ENCODE results near the gene COL20A1.

COL20A1 gene

DNA sequence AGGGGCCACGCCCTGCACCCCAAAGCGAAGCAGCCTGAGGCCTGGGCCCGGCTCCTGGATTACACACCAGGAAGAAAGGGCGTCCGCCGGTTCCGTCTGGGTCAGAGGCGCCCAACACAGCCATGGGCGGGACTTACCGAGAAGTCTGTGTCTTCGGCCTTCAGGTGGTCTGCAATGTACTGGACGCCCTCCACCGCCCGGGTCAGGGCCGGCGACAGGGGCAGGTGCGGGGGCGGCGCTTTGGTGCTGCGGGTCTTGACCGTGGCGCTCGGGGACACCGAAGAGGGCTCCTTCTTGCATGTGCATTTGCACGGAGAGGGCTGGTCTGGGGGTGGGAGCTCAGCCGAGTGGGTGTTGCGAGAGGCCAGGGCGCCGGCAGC, 56.5 kb downstream of the COL20A1 start:
- H3K9me3 ChIP-seq (ENCODE audit: control insufficient read depth, insufficient read depth, low read length): no peaks in the 10 kb centered on the region
- H3K4me3 ChIP-seq (ENCODE audit: low read depth, low read length): no peak overlapping the region
- no peaks in the 10 kb centered on the region for H3K27me3 ChIP-seq (ENCODE audit: control insufficient read depth, insufficient read depth, low read length)
- H3K9ac ChIP-seq (ENCODE audit: low read depth, low read length): no peak overlapping the region
- no peaks in the 10 kb centered on the region for H3K4me1 ChIP-seq (ENCODE audit: control insufficient read depth, insufficient read depth, low read length)
- H3K27ac ChIP-seq (ENCODE audit: low read depth, low read length): no peak overlapping the region
- no peaks in the 10 kb centered on the region for H3K36me3 ChIP-seq (ENCODE audit: control insufficient read depth, insufficient read depth, low read length)

DNA sequence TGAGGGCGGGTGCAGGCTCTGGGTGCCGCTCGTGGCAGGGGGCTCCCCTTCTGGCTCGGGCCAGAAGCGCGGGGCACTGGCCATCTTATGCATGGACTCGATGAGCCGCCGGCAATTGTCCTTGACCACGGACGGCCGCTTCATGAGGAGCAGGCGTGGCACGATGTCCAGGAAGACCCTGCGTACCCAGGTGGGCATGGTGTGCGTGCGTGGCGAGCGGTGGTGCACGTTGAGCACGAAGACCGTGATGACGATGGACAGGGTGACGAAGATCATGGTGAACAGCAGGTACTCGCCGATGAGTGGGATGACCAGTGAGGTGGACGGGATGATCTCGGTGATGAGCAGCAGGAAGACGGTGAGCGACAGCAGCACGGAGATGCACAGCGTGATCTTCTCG, 57.2 kb downstream of the COL20A1 start:
- H3K36me3 ChIP-seq (ENCODE audit: control insufficient read depth, insufficient read depth, low read length): no peaks in the 10 kb centered on the region
- H3K4me1 ChIP-seq (ENCODE audit: control insufficient read depth, insufficient read depth, low read length): no peaks in the 10 kb centered on the region
- no peaks in the 10 kb centered on the region for H3K27me3 ChIP-seq (ENCODE audit: control insufficient read depth, insufficient read depth, low read length)
- H3K27ac ChIP-seq (ENCODE audit: low read depth, low read length): no peak overlapping the region
- no peaks in the 10 kb centered on the region for H3K9me3 ChIP-seq (ENCODE audit: control insufficient read depth, insufficient read depth, low read length)
- no peak overlapping the region for H3K4me3 ChIP-seq (ENCODE audit: low read depth, low read length)
- no peak overlapping the region for H3K9ac ChIP-seq (ENCODE audit: low read depth, low read length)

DNA sequence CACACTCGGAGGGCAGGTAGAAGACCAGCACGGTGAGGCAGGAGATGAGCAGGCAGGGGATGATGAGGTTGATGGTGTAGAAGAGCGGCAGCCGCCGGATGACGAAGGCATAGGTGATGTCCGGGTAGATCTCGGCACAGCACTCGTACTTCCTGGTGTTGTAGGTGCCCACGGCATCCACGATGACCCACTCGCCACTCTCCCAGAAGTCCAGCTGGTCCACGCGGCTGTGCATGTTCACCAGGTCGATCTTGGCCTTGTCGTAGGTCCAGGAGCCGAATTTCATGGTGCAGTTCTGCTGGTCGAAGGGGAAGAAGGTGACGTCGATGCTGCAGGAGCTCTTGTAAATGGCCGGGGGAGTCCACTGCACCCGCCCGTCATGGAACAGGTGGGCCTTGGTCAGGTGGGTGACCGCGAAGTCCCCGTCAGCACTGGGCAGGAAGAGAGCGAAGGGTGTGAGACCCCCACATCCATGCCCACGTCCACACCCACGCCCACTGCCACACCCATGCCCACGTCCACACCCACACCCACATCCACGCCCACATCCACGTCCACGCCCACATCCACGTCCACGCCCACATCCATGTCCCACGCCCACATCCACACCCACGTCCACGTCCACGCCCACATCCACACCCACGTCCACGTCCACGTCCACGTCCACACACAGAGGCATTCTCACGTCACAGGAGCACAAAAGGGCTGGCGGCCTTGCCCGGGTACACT, 57.8 kb downstream of the COL20A1 start:
- Histone ChIP-seq H3K27ac (ENCODE audit: low read depth, low read length) (no peak overlapping the region), H3K9me3 (ENCODE audit: control insufficient read depth, insufficient read depth, low read length) (no peaks in the 10 kb centered on the region), H3K9ac (ENCODE audit: low read depth, low read length) (no peak overlapping the region), H3K27me3 (ENCODE audit: control insufficient read depth, insufficient read depth, low read length) (no peaks in the 10 kb centered on the region), H3K4me1 (ENCODE audit: control insufficient read depth, insufficient read depth, low read length) (no peaks in the 10 kb centered on the region), H3K4me3 (ENCODE audit: low read depth, low read length) (no peak overlapping the region), H3K36me3 (ENCODE audit: control insufficient read depth, insufficient read depth, low read length) (no peaks in the 10 kb centered on the region)

DNA sequence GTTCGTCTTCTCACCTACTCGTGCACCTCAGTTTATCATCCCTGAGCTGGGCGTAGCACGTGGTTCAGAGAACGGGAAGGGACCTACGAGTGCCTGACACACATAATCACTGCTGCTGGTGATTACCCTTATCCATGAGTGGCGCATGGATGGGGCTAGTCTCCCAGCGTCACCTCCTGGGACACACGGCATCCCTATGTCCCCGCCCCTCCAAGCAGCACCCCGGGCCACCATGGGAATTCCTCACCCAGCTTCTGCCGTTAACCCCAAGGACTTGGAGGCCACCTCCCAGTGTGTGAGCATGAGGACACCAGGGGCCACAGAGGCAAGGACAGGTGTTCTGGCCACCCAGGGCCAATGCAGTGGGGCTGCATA, 58.3 kb downstream of the COL20A1 start:
- no peak overlapping the region for H3K4me3 ChIP-seq (ENCODE audit: low read depth, low read length)
- H3K9me3 ChIP-seq (ENCODE audit: control insufficient read depth, insufficient read depth, low read length): no peaks in the 10 kb centered on the region
- H3K27ac ChIP-seq (ENCODE audit: low read depth, low read length): no peak overlapping the region
- H3K9ac ChIP-seq (ENCODE audit: low read depth, low read length): no peak overlapping the region
- no peaks in the 10 kb centered on the region for H3K4me1 ChIP-seq (ENCODE audit: control insufficient read depth, insufficient read depth, low read length)
- H3K27me3 ChIP-seq (ENCODE audit: control insufficient read depth, insufficient read depth, low read length): no peaks in the 10 kb centered on the region
- H3K36me3 ChIP-seq (ENCODE audit: control insufficient read depth, insufficient read depth, low read length): no peaks in the 10 kb centered on the region

DNA sequence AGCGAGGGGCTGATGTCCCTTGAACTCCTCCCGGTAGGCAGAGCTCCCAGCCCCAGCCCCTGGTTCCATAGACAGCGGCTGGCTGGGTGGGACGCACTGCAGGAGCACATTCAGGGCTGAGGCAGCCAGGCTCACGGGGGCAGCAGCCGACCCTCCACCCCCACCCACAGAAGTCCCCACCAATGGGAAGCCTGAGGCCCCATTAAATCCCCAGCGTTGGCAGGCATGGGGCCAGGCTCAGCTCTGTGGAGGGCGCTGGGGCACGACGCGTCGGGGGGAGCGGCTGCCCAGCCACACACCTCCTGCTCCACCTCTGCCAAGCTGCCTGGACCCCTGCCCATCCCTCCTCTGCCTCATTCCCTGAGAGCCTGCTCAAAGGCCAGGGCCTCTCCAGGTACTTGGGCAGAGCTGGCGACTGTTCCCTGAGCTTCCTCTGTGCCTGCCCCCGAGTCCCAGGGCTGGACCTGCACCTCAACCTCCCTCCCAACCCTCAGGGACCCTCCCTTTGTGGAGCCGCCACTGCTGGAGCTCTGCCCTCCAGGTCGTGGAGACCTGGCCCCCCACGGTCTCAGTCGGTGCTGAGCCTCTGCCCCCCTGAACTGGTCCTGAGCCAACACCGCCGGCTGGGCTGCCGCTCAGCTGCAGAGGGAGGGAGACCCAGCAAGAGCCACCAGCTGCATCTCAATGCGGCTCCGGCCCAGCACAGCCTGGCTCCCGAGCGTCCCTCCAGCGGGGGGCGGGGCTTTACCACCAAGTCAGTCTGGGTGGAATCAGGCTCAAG, 59.0 kb downstream of the COL20A1 start:
- Histone ChIP-seq H3K9me3 (ENCODE audit: control insufficient read depth, insufficient read depth, low read length) (no peaks in the 10 kb centered on the region), H3K36me3 (ENCODE audit: control insufficient read depth, insufficient read depth, low read length) (no peaks in the 10 kb centered on the region), H3K27ac (ENCODE audit: low read depth, low read length) (no peak overlapping the region), H3K4me1 (ENCODE audit: control insufficient read depth, insufficient read depth, low read length) (no peaks in the 10 kb centered on the region), H3K9ac (ENCODE audit: low read depth, low read length) (no peak overlapping the region), H3K27me3 (ENCODE audit: control insufficient read depth, insufficient read depth, low read length) (no peaks in the 10 kb centered on the region), H3K4me3 (ENCODE audit: low read depth, low read length) (no peak overlapping the region)

DNA sequence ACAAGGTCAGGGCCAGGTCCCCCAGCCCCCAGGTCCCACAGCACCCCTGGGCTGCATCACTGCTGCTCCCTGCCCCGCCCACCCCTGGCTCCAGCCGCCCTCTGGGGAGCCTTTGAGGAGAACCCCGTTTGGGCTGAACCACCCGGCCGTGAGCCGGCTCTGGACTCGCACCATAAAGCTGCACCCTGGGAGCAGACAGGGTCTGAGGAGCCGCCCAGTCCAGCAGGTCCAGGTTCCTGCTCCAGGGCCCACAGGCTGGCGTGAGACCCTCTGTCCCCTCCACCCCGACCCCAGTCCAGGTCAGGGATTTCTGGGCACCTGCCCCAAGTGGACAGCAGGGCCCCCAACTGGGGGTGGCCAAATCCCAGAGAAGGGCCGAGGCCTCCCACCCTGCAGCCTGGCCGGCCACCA, 59.8 kb downstream of the COL20A1 start:
- no peak overlapping the region for H3K27ac ChIP-seq (ENCODE audit: low read depth, low read length)
- H3K4me3 ChIP-seq (ENCODE audit: low read depth, low read length): no peak overlapping the region
- H3K27me3 ChIP-seq (ENCODE audit: control insufficient read depth, insufficient read depth, low read length): no peaks in the 10 kb centered on the region
- no peaks in the 10 kb centered on the region for H3K9me3 ChIP-seq (ENCODE audit: control insufficient read depth, insufficient read depth, low read length)
- no peaks in the 10 kb centered on the region for H3K36me3 ChIP-seq (ENCODE audit: control insufficient read depth, insufficient read depth, low read length)
- no peak overlapping the region for H3K9ac ChIP-seq (ENCODE audit: low read depth, low read length)
- no peaks in the 10 kb centered on the region for H3K4me1 ChIP-seq (ENCODE audit: control insufficient read depth, insufficient read depth, low read length)

DNA sequence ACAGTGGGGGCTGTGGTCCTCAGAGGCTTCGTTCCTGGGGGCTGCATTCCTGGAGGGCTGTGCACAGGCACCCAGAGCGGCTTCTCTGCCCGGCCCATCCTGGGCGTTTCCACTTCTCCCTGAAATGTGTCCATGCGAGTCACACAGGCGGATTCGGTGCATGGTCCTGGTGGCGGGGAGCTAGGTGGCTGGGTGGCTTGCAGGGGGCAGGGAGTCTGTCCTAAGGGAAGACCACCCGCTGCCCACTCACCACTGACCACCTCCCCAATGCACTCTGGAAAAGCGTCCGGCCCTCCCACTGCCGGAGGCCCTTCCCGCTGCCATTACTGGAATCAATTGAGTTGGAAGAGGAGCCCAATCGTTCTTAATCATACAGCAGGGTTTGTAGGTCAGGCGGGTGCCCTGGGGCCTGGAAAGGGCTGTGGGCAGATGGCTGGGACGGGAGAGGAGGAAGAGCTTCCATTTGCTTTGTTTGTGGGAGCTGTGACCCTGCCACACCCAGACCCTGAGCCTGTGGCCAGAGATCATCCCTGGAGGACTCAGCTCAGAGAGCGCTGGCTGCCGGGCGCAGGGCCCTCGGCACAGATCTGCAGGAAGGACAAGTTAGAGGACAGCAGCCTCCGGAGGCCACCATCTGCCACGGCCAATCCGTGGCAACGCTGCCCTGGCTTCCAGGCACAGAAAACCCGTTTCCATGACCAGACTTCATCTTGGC, 61.8 kb downstream of the COL20A1 start:
- H3K27me3 ChIP-seq (ENCODE audit: control insufficient read depth, insufficient read depth, low read length): no peaks in the 10 kb centered on the region
- no peak overlapping the region for H3K9ac ChIP-seq (ENCODE audit: low read depth, low read length)
- H3K9me3 ChIP-seq (ENCODE audit: control insufficient read depth, insufficient read depth, low read length): no peaks in the 10 kb centered on the region
- H3K4me1 ChIP-seq (ENCODE audit: control insufficient read depth, insufficient read depth, low read length): no peaks in the 10 kb centered on the region
- H3K36me3 ChIP-seq (ENCODE audit: control insufficient read depth, insufficient read depth, low read length): no peaks in the 10 kb centered on the region
- H3K27ac ChIP-seq (ENCODE audit: low read depth, low read length): no peak overlapping the region
- H3K4me3 ChIP-seq (ENCODE audit: low read depth, low read length): no peak overlapping the region

DNA sequence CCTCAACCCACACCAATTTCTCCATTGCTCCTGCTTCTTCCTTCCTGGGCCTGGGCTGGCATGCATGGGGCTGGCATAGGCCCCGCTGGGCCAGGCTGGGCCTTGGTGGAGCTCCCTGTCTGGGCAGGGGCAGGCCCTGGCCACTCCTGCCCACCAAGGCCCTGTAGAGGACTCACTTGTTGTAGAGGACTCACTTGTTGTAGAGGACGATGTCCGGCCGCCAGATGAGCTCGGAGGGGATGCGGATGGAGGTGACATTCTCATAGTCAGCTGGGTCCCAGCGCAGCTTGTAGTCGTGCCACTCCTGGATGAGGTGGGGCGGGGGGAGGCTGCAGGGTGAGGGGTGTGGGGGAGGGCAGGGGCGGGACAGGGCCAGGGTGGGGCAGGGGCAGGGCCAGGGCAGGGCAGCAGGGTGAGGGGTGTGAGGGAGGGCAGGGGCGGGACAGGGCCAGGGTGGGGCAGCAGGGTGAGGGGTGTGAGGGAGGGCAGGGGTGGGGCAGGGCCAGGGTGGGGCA, 62.9 kb downstream of the COL20A1 start:
- H3K36me3 ChIP-seq (ENCODE audit: control insufficient read depth, insufficient read depth, low read length): no peaks in the 10 kb centered on the region
- H3K9me3 ChIP-seq (ENCODE audit: control insufficient read depth, insufficient read depth, low read length): no peaks in the 10 kb centered on the region
- no peak overlapping the region for H3K9ac ChIP-seq (ENCODE audit: low read depth, low read length)
- peaks cover 10% of the 10 kb centered on the region for H3K27me3 ChIP-seq (ENCODE audit: control insufficient read depth, insufficient read depth, low read length)
- H3K4me3 ChIP-seq (ENCODE audit: low read depth, low read length): no peak overlapping the region
- H3K4me1 ChIP-seq (ENCODE audit: control insufficient read depth, insufficient read depth, low read length): no peaks in the 10 kb centered on the region
- no peak overlapping the region for H3K27ac ChIP-seq (ENCODE audit: low read depth, low read length)

DNA sequence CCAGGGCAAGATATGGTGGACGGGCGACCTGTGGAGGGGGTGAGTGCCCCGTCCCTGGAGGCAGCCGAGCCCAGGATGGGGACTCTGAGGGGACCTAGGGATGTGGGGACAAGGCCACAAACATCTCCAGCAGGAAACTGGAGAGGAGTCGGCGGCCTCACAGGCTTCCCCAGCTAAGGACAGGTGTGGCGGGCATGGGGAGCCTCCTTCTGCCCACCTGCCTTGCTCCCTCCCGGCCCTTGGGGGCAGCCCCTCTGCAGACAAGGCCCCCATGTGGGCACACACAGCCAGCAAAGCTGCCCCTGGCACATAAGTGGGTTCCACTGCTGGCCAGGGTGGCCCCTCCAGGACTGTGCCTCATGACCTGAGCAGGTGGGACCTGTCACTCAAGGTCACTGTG, 63.5 kb downstream of the COL20A1 start:
- Histone ChIP-seq H3K36me3 (ENCODE audit: control insufficient read depth, insufficient read depth, low read length) (no peaks in the 10 kb centered on the region), H3K27ac (ENCODE audit: low read depth, low read length) (no peak overlapping the region), H3K4me3 (ENCODE audit: low read depth, low read length) (no peak overlapping the region), H3K27me3 (ENCODE audit: control insufficient read depth, insufficient read depth, low read length) (peaks cover 12% of the 10 kb centered on the region), H3K4me1 (ENCODE audit: control insufficient read depth, insufficient read depth, low read length) (no peaks in the 10 kb centered on the region), H3K9ac (ENCODE audit: low read depth, low read length) (no peak overlapping the region), H3K9me3 (ENCODE audit: control insufficient read depth, insufficient read depth, low read length) (no peaks in the 10 kb centered on the region)

DNA sequence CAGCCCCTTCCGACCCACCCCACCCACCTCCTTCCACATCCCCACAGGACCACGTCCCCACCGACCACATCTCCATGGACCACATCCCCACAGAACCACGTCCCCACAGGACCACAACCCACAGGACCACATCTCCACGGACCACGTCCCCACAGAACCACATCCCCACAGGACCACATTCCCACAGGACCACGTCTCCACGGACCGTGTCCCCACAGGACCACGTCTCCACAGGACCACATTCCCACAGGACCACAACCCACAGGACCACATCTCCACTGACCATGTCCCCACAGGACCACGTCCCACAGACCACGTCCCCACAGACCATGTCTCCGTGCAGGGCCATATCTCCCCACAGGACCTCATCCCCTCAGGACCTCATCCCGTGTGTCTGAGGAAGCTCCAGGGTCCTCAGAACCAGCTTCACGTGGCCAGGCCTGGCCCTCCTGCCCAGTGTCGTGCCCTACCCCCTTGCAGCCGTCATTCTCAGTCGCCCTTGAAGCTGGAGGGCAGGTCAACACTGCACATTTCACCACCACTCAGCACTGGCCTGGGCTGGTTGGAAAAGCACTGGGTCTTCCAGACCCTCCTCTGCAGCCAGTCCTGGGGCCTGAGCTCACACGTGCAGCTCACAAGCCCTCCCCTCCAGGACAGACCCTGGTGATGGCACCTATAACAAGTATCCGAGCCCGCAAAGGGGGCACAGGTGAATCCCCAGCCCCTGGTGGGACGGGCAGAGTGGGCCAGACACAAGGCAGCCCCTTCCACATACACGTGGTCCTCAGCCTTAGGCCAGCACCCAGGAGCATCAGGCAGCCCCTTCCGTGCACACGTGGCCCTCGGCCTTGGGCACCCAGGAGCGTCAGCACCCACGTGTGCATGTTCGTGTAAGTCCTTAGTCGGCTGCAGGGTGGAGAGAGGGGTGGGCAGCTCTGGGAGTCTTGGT, 64.2 kb downstream of the COL20A1 start:
- no peak overlapping the region for H3K27ac ChIP-seq (ENCODE audit: low read depth, low read length)
- H3K4me3 ChIP-seq (ENCODE audit: low read depth, low read length): no peak overlapping the region
- H3K36me3 ChIP-seq (ENCODE audit: control insufficient read depth, insufficient read depth, low read length): no peaks in the 10 kb centered on the region
- no peak overlapping the region for H3K9ac ChIP-seq (ENCODE audit: low read depth, low read length)
- H3K9me3 ChIP-seq (ENCODE audit: control insufficient read depth, insufficient read depth, low read length): no peaks in the 10 kb centered on the region
- H3K4me1 ChIP-seq (ENCODE audit: control insufficient read depth, insufficient read depth, low read length): no peaks in the 10 kb centered on the region
- peaks cover 18% of the 10 kb centered on the region for H3K27me3 ChIP-seq (ENCODE audit: control insufficient read depth, insufficient read depth, low read length)

Data from HUES48 (cell line).